ENCODE results near the gene GLT6D1.
A peak's percentile ranks its signal among the peaks of the same experiment; 100 is the strongest.
"Not testable (repeated sequence)": the region's sequence is repeated elsewhere in the genome, so short reads cannot be mapped to it uniquely, and the experiment has no call there.

Gene GLT6D1

DNA sequence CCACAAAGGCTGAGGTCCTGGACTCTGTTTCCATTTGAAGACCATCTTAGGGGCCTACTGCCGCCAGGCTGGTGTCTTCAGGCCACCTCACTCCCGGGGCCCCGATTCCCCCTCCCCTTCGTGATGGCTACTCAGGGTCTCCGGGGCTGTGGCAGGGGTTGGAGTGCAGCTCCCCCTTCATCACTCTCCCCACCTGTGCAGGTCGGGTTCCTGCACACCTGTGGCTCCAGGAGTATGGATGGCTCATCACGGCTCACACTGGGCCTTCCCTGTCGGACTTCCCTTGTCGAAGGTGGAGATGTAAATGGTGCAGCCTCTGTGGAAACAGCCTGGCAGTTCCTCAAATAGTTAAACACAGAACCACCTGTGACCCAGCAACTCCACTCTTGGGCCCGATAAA lies 35.6 kb upstream of the GLT6D1 start:
- Histone ChIP-seq H3K36me3 (ENCODE audit: control insufficient read depth, low read length) (no peaks in the 10 kb centered on the region), H3K9me3 (ENCODE audit: control insufficient read depth, insufficient read depth, low read length) (no peaks in the 10 kb centered on the region), H3F3A (ENCODE audit: control insufficient read depth, insufficient read depth) (no peaks in the 10 kb centered on the region), H4K20me1 (ENCODE audit: control insufficient read depth, insufficient read depth, low read depth, low read length) (no peaks in the 10 kb centered on the region), H3K4me3 (ENCODE audit: low read length) (no peak overlapping the region), H3K9me2 (replicated peaks; ENCODE audit: control insufficient read depth, low read length) (no peaks in the 10 kb centered on the region), H3K4me1 (ENCODE audit: control insufficient read depth, low read length) (no peaks in the 10 kb centered on the region), H3K79me2 (ENCODE audit: control insufficient read depth, low read length) (no peaks in the 10 kb centered on the region), H3K27me3 (ENCODE audit: control insufficient read depth, low read length) (no peaks in the 10 kb centered on the region), H3K27ac (ENCODE audit: low read depth, low read length) (no peak overlapping the region), H3K4me2 (ENCODE audit: low read length) (no peak overlapping the region)
- no peak for TF ChIP-seq EZH2phosphoT487 (IDR thresholded peaks at IDR 0.05; ENCODE audit: borderline replicate concordance, low read length)
- TF ChIP-seq, protein P1, sequence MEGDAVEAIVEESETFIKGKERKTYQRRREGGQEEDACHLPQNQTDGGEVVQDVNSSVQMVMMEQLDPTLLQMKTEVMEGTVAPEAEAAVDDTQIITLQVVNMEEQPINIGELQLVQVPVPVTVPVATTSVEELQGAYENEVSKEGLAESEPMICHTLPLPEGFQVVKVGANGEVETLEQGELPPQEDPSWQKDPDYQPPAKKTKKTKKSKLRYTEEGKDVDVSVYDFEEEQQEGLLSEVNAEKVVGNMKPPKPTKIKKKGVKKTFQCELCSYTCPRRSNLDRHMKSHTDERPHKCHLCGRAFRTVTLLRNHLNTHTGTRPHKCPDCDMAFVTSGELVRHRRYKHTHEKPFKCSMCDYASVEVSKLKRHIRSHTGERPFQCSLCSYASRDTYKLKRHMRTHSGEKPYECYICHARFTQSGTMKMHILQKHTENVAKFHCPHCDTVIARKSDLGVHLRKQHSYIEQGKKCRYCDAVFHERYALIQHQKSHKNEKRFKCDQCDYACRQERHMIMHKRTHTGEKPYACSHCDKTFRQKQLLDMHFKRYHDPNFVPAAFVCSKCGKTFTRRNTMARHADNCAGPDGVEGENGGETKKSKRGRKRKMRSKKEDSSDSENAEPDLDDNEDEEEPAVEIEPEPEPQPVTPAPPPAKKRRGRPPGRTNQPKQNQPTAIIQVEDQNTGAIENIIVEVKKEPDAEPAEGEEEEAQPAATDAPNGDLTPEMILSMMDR (IDR thresholded peaks at IDR 0.05; ENCODE audit: low read depth, low read length, poor library complexity, severe bottlenecking): no peak

DNA sequence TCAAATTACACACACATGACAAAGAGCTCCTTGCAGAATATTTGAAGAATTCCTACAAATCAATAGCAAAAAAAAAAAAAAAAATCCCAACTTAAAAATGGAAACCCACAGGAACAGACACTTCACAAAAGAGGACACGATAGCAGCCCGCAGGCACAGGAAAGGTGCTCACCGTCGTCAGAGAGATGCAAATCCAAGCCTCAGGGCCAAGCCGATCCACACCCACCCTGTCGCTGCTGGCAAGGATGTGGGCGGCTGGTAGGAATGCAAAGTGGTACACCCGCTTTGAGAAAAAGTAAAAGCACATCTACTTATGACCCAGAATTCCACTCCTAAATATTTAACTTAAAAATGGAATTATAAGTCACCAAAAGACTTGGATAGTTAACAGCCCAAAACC lies 34.6 kb upstream of the GLT6D1 start:
- Histone ChIP-seq H3K36me3 (ENCODE audit: control insufficient read depth, low read length) (no peaks in the 10 kb centered on the region), H3K9me2 (replicated peaks; ENCODE audit: control insufficient read depth, low read length) (no peaks in the 10 kb centered on the region), H3K9me3 (ENCODE audit: control insufficient read depth, insufficient read depth, low read length) (no peaks in the 10 kb centered on the region), H3K4me1 (ENCODE audit: control insufficient read depth, low read length) (no peaks in the 10 kb centered on the region), H3F3A (ENCODE audit: control insufficient read depth, insufficient read depth) (no peaks in the 10 kb centered on the region), H3K4me2 (ENCODE audit: low read length) (no peak overlapping the region), H4K20me1 (ENCODE audit: control insufficient read depth, insufficient read depth, low read depth, low read length) (no peaks in the 10 kb centered on the region), H3K27me3 (ENCODE audit: control insufficient read depth, low read length) (no peaks in the 10 kb centered on the region), H3K4me3 (ENCODE audit: low read length) (no peak overlapping the region), H3K79me2 (ENCODE audit: control insufficient read depth, low read length) (no peaks in the 10 kb centered on the region), H3K27ac (ENCODE audit: low read depth, low read length) (no peak overlapping the region)
- TF ChIP-seq, protein P1 (IDR thresholded peaks at IDR 0.05; ENCODE audit: low read depth, low read length, poor library complexity, severe bottlenecking): no peak
- no peak for TF ChIP-seq EZH2phosphoT487 (IDR thresholded peaks at IDR 0.05; ENCODE audit: borderline replicate concordance, low read length)

DNA sequence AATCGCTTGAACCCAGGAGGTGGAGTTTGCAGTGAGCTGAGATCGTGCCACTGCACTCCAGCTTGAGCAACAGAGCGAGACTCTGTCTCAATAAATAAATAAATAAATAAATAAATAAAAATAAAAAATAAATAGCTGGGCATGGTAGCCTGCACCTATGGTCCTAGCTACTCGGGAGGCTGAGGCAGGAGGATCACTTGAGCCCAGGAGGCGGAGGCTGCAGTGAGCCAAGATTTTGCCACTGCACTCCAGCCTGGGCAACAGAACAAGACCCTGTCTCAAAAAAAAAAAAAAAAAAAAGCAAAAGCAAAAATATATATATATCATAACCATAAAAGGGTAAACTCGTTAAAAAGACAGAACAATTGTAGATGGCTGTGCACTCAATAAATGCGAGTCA lies 33.4 kb upstream of the GLT6D1 start:
- H3K9me2 ChIP-seq (replicated peaks; ENCODE audit: control insufficient read depth, low read length); H3K36me3 ChIP-seq (ENCODE audit: control insufficient read depth, low read length); H3F3A ChIP-seq (ENCODE audit: control insufficient read depth, insufficient read depth); H3K9me3 ChIP-seq (ENCODE audit: control insufficient read depth, insufficient read depth, low read length); H3K4me2 ChIP-seq (ENCODE audit: low read length); H3K27ac ChIP-seq (ENCODE audit: low read depth, low read length); H4K20me1 ChIP-seq (ENCODE audit: control insufficient read depth, insufficient read depth, low read depth, low read length); H3K79me2 ChIP-seq (ENCODE audit: control insufficient read depth, low read length); H3K27me3 ChIP-seq (ENCODE audit: control insufficient read depth, low read length); H3K4me3 ChIP-seq (ENCODE audit: low read length); H3K4me1 ChIP-seq (ENCODE audit: control insufficient read depth, low read length): not testable (repeated sequence)

DNA sequence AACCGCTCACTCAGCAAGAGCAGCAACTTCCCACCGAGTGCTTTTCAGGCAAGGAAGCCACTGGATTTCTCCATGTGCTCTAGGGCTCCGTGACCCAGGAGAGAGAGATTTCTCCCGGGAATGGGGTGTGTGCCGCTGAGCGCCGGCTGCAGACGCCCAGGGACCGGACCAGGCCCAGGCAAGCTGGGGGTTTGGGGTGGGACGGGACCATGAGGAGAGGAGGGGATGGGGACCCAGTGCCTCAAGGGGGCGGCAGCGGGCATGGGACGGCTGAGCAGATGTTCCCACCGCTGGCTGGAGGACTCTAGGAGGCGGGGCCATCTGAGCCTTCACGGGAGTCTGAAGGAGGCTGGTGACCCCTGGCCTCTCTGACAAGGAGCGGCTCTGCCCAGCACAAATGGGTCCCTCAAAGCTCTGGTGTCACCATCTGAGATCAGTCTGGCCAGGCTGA lies 32.3 kb upstream of the GLT6D1 start:
- H3K27me3 ChIP-seq (ENCODE audit: control insufficient read depth, low read length): no peaks in the 10 kb centered on the region
- H3K4me3 ChIP-seq (ENCODE audit: low read length): no peak overlapping the region

More for the DNA sequence above, 32.3 kb upstream of the GLT6D1 start:
- no peak for TF ChIP-seq EZH2phosphoT487 (IDR thresholded peaks at IDR 0.05; ENCODE audit: borderline replicate concordance, low read length)
- TF ChIP-seq, protein P1 (IDR thresholded peaks at IDR 0.05; ENCODE audit: low read depth, low read length, poor library complexity, severe bottlenecking): peak; percentile 19
- H3K4me2 ChIP-seq (ENCODE audit: low read length): no peak overlapping the region
- H3K9me2 ChIP-seq (replicated peaks; ENCODE audit: control insufficient read depth, low read length): no peaks in the 10 kb centered on the region
- no peaks in the 10 kb centered on the region for H4K20me1 ChIP-seq (ENCODE audit: control insufficient read depth, insufficient read depth, low read depth, low read length)
- H3K79me2 ChIP-seq (ENCODE audit: control insufficient read depth, low read length): no peaks in the 10 kb centered on the region
- no peak overlapping the region for H3K27ac ChIP-seq (ENCODE audit: low read depth, low read length)
- H3K36me3 ChIP-seq (ENCODE audit: control insufficient read depth, low read length): no peaks in the 10 kb centered on the region
- H3K4me1 ChIP-seq (ENCODE audit: control insufficient read depth, low read length): no peaks in the 10 kb centered on the region
- H3K9me3 ChIP-seq (ENCODE audit: control insufficient read depth, insufficient read depth, low read length): no peaks in the 10 kb centered on the region
- H3F3A ChIP-seq (ENCODE audit: control insufficient read depth, insufficient read depth): no peaks in the 10 kb centered on the region

Data from DOHH2 (cell line).